Fibroblast of mammary gland (primary cell): Measurements from ENCODE around the gene HTRA2.
A peak's percentile ranks its signal among the peaks of the same experiment; 100 is the strongest.

ENCODE experiments used
- DNase-seq: peaks from one replicate; pipeline ENCODE4 v3.0.0-alpha.2; 2010; ENCODE audit warnings: low read depth
- H3K4me3 ChIP-seq: 2 replicates; pipeline ENCODE4 v1.5.1; 2011; ENCODE audit warnings: low read depth, mild to moderate bottlenecking, low read length, moderate library complexity; ENCODE audit not compliant: control insufficient read depth
- TF ChIP-seq, protein P1 (sequence below): conservative IDR thresholded peaks from 2 replicates; pipeline ENCODE4 v1.5.1; 2011; ENCODE audit warnings: low read depth, low read length, inconsistent platforms; ENCODE audit not compliant: control insufficient read depth, insufficient read depth

The HTRA2 gene

DNA sequence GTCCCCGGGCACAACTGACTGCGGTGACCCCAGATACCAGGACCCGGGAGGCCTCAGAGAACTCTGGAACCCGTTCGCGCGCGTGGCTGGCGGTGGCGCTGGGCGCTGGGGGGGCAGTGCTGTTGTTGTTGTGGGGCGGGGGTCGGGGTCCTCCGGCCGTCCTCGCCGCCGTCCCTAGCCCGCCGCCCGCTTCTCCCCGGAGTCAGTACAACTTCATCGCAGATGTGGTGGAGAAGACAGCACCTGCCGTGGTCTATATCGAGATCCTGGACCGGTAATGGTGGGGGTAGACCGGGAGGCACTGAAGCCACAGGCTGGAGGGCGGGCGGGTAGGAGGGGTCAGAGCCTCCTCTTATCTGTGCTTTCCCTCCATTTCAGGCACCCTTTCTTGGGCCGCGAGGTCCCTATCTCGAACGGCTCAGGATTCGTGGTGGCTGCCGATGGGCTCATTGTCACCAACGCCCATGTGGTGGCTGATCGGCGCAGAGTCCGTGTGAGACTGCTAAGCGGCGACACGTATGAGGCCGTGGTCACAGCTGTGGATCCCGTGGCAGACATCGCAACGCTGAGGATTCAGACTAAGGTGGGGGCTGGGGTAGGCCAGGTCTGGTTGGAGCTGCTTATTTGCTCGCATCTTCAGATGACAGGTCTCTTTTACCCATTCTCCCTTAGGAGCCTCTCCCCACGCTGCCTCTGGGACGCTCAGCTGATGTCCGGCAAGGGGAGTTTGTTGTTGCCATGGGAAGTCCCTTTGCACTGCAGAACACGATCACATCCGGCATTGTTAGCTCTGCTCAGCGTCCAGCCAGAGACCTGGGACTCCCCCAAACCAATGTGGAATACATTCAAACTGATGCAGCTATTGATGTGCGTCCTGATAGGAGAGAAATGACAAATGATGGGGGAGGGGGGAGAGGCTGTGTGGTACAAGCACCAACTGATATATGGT is 780 bp downstream of the HTRA2 start:
- peak overlapping the region; percentile 98 for H3K4me3 ChIP-seq
- peak; percentile 47 for DNase-seq
- TF ChIP-seq, protein P1, sequence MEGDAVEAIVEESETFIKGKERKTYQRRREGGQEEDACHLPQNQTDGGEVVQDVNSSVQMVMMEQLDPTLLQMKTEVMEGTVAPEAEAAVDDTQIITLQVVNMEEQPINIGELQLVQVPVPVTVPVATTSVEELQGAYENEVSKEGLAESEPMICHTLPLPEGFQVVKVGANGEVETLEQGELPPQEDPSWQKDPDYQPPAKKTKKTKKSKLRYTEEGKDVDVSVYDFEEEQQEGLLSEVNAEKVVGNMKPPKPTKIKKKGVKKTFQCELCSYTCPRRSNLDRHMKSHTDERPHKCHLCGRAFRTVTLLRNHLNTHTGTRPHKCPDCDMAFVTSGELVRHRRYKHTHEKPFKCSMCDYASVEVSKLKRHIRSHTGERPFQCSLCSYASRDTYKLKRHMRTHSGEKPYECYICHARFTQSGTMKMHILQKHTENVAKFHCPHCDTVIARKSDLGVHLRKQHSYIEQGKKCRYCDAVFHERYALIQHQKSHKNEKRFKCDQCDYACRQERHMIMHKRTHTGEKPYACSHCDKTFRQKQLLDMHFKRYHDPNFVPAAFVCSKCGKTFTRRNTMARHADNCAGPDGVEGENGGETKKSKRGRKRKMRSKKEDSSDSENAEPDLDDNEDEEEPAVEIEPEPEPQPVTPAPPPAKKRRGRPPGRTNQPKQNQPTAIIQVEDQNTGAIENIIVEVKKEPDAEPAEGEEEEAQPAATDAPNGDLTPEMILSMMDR, result no peak

DNA sequence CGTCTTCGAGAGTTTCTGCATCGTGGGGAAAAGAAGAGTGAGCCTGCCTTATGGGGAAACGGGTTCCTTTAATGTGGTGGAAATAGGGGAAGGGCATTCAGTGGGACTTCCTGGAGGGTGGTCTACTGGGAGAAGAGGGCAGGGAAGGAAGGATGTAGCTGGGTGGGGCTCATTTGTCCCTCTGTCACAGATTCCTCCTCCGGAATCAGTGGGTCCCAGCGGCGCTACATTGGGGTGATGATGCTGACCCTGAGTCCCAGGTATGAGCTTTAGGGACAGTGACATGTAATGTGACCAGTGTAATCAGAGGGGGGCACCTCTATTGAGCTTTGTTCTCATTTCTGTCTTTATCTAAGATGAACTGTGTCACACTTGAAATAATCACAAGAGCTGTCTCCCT is 1.9 kb downstream of the HTRA2 start:
- no peak for DNase-seq
- TF ChIP-seq, protein P1, result no peak
- no peak overlapping the region for H3K4me3 ChIP-seq

DNA sequence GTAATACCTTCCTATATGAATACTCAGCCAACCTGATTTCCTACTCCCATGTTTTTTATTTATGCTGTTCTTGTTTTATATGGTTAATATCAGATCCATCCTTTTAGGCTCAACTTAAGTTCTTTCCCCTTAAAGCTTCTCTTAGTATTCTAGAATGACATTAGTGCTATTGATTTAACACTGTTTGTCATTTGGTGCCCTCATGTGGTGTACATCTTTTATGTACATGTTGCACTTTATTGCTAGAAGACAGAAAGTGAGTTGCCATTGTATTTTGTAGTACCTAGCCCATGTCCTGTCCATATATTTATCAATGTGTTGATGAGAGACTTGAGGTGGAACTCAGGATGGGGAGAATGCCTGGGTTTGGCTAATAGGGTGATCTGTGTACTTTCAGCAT is 2.5 kb downstream of the HTRA2 start:
- TF ChIP-seq, protein P1, result peak; percentile 38
- no peak overlapping the region for H3K4me3 ChIP-seq
- DNase-seq, result peak; percentile 76

DNA sequence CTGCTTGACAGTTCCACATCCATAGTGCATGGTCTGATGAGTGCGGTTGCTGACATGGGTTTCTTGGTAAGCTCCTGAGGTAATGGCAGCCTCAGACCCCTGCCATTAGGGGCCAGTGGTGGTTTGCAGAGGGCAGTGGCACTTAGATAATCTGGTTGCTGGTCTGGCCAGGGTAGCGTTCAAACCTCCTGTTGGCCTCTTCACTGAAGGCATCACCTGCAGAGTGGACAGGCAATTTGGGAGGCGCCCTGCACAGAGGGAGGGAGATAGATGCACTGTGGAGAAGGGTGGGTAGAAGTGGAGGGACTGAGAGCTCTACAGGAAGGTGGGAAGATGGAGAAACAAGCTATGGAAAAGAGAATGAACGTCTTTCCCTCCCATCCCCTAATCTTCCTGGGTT is 3.7 kb downstream of the HTRA2 start:
- H3K4me3 ChIP-seq, result no peak overlapping the region
- TF ChIP-seq, protein P1, result no peak
- no peak for DNase-seq

DNA sequence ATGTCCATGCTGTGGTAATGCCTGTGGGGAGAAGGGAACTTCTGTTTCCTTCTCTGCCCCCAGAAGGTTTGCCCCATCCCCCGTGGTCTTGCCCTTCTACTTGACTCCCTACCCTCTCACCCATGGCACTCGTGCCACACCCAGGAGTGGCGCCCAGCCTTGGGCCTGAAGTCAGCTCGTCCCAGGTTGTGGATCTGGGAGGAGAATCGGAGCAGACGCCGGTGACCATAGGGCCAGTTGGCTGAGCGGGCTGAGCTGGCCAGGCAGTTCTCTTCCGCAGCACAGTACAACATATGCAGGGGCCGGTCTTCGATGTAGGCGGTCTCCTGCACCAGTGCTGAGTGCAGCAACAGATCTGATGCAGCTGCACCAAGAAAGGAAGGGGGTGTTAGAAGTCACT is 4.7 kb downstream of the HTRA2 start:
- no peak for DNase-seq
- TF ChIP-seq, protein P1, result no peak
- no peak overlapping the region for H3K4me3 ChIP-seq

DNA sequence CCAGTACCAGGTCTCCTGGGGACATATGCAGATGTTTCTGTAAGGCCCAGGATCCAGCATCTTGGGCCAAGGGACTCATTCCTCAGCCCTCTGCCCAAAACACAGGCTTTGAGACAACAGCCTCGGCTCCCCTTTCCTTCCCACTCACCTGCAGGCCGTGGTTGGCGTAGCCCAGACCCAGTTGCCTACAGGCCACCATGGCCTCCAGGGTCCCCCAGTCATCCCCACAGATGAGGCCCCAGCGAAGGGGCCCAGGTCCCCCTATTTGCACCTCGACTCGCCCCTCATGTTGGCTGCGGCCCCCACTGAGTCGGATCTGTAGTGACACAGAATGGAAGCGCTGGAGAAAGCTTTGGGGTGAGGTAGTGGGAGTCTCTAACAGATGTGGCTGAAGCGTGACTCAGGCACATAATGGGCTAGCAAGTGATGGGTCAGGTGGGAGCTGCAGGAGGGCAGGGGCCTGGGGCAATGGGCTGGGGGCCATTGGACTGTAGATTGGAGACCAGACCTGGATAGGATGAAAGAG is 5.8 kb downstream of the HTRA2 start:
- no peak for DNase-seq
- TF ChIP-seq, protein P1, result no peak
- H3K4me3 ChIP-seq, result no peak overlapping the region
